NCI-H510A (cell line): ENCODE measurements around the gene ACBD3.

Source experiments
- DNase-seq: peaks from one replicate; lab custom pipeline; 2025; lab: John Stamatoyannopoulos, UW

ACBD3 gene

DNA sequence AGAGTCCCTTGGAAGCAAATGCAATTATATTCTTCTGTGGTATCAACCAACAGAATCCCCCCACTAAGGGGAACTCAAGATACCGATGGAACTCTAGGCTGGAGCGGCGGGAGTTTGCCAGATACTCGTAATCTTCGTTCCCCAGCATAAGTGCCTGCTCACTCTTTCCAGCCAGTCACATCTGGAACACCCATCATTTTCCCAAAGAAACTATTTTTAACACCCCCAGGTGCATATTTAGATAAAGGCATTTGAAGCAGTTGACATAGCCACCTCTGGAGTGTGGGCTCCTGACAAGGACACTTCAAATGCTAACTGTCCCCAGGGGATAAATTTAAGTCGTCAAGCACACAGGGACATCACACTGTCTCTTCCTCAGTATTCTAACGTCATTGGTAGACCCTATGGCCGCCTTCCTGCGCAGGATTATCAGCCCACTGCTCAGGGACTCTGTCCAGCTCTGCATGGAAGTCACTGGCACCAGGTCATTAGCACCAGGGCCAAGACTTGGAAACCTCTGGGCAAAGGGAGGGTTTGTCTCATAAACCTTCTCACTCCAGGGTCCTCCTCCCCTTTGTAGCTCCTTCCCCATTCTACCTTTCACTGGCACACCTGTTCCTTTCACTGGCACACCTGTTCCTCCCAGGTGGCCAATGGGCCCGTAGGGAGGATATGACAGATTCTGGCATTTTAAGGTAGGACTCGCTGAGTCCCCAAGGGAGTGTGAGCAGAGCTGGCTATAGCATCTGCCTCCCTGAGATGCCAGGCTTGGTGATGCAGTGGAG is 75.3 kb downstream of the ACBD3 start:
- DNase-seq, result no peak

DNA sequence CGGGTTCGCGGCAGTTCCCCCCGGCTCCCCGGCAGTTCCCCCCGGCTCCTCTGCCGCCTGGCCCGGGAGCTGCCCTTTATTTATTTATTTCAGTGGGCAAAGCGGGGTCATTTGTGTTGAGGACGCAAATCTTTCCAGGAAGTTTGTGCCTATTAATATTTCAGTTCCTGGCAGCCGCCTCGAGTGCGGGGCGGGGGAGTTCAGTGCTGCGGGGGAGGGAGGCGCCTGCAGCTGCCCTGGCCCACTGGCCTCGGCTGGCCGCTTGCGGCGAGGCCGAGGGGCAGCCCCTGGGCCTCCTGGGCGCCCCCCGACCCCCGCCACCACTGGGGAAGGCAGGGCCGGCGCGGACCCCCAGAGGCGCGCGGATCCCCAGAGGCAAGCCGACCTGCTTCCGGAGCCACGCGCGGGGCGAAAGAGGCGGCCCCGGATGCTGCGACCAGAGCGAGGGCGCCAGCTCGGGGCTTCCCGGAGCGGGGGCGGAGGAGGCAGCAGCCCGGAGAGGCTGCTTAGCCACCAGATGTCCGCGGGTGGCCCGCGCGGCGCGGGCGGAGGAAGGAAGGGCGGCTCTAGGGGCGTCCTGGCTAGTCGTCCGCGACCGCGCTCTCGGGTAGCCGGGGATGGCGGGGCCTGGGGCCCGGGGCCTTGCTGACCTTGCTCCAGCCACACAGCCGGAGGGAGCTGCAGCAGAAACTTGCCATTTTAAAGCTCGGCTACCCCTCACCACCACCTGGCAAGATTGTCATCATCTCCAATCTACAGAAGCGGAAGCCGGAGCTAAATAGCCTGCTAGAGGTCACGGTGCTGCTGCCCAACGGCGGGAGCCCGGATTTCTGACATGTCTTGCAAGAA is 76.1 kb downstream of the ACBD3 start:
- peak; percentile 68 for DNase-seq

DNA sequence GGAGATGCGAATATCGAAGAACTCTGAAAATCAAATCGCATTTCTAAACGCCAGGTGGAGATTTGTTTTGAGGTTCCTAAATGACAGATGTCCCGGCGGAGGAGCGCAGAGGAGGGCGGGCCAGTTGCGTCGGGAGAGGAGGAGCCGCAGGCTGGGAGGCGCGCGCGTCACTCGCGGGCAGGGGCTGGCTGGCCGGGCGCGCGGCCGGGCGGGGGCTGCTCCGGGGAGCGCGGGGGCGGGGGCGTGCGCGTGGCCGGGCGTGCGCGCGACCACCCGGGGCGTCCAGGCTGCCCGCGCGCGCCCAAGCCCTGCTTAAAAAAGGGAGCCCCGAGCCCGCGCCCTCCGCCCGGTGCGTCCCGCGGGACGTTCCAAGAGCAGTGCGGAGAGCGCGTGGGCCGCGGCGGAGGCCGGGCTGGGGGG is 76.7 kb downstream of the ACBD3 start:
- DNase-seq, result peak; percentile 74

DNA sequence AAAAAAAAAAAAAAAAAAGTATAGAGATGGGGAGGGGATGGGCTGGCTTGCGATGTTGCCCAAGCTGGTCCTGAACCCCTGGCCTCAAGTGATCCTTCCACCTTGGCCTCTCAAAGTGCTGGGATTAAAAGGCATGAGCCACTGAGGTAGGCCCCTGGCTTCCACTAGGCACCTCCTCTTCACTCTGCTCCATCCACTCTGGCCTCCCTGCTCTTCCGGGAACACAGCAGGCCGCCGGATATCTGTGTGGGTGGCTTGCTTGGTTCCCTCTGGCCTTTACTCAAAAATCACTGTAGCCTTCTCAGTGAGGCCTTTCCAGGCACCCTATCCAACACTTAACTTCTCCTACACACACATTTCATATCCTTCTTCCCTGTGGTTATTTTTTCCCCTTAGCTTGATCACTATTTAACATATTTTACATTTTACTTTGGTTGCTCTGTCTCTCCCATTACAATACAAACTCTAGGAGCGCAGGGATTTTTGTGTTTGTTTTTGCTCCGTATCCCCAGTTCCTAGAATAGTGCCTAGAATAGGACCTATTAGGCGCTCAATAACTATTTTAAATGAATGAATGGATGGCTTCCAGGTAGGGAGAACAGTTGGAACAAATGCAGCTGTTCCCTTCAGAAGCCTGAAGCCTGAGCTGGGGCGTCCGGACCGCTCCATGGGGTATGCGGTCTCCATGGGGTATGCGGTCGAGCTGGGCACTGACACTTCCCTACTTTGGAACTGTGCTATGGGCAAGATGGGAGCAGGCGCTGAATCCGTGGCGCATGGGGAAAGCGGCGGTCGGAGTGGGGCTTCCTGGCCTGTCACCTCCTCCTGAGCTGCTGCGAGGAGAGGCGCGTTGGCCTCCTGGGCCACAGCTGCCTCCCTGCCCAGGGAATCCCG is 77.4 kb downstream of the ACBD3 start:
- DNase-seq, result no peak

DNA sequence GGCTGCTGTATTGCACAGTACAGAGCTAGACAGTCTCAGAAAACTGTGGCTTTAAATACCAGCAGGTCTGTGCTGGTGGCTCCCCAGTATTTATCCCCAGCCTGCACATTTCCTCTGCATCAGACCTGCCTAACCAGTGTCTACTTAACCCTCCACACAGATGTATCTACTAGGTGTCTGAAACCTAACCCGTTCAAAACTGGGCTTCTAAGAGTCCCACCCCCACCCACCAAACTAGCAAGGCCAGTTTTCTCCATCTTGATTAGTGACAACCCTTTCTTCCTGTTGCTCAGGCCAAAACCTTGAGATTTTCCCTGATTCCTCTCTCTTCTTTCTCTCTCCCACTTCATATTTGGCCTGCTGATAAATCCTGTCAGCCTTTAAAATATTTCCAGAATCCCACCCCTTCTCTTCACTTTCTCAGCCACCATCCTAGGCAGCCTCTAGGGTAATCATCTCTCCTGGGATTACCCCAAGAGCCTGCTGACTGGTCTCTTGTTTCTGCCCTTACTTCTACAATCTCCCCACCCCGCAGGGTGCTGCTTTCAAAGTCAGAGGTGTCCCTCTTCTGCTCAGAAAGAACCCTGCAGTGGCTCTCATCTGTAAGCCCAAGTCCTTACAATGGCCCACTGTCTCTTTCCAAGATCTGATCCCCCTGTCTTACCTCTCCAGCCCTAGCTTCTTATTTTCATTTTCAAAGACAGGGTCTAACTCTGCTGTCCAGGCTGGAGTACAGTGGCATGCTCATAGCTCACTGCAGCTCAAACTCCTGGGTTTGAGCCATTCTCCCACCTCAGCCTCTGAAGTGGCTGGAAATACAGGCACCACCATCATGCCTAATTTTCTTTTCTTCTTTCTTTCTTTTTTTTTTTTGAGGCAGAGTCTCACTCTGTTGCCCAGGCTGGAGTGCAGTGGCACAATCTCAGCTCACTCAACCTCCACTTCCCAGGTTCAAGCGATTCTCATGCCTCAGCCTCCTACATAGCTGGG is 78.8 kb downstream of the ACBD3 start:
- DNase-seq, result no peak

DNA sequence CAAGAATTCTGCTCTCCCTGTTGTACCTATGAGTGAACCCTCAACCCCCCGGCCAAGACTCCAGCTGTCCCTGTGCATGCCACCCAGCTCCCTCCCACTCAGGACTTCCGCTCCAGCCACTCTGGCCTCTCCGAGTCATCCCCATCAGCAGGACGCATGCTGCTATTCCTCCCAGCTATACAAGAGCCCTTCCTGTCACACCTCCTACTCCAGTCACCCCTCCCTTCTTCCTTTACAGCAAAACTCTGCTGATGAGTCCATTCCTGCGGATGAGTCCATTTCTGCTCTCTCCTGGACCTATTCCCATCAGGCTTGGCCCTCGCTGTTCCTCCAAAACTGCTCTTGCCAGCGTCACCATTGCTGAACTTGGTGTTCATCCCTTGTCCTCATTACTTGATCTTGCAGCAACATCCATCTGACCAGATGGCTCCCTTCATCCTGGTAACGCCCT is 81.8 kb downstream of the ACBD3 start:
- no peak for DNase-seq

DNA sequence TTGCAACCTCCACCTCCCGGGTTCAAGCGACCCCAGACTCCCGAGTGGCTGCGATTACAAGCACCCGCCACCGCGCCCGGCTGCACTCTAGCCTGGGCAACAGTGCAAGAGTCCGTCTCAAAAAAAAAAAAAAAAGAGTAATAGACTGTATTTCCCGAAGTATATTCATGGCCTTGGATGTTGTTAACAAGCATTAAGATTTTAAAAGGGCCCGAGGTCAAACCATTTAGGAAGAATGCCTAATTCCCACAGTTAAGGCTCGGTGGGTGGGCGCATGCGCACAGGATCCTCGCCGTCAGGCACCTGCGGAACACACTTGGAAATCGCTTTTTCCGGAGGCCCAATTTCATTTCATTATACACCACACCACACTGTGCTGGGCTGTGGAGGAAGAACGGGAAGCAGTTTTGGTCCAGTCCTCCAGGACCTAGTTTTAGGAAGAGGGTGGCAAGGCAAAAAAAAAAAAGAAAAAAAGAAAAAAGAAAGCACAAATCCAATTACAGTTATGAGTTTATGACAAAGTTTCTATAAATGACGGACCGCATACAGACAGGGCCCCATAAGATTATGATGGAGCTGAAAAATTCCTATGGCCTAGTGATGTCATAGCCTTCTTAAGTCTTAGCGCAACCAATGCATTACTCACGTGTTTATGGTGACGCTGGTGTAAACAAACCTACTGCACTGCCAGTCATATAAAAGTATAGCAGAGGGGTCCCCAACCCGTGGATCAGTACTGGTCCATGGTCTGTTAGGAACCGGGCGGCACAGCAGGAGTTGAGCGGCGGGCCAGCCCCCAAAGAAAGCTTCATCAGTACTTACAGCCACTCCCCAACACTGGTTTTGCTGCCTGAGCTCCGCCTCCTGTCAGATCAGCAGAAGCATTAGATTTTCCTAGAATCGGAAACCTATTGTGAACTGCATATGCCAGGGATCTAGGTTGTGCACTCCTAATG is 85.8 kb downstream of the ACBD3 start:
- DNase-seq, result no peak

DNA sequence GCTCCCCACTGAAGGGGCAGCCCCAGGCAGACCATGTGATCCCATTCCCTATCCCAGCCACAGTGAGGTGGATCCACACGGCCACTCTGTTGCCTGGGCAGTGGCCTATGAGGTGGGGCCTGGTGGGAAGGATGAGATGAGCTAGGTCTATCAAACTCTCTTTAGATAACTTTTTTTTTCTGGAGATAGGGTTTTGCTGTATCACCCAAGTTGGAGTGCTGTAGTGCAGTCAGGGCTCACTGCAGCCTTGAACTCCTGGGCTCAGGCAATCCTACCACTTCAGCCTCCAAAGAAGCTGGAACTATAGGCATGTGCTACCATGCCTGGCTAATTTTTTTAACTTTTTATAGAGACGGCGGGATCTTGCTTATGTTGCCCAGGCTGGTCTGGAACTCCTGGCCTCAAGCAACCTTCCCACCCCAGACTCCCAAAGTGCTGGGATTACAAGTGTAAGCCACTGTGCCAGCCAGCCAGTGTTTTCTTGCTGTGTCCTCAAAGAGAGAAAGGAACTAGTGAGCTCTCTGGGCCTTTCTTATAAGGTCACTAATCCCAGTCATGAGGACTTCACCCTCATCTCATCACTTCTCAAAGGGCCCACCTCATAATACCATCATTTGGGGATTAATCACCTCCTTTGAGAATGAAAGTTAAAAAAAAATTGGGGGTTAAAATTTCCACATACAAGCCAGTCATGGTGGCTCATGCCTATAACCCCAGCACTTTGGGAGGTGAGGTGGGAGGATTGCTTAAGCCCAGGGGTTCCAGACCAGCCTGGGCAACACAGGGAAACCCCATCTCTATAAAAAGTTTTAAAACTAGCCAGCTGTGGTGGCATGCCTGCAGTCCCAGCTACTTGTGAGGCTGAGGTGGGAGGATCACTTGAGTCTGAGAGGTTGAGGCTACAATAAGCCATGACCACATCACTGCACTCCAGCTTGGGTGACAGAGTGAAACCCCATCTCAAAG is 87.4 kb downstream of the ACBD3 start:
- DNase-seq, result no peak

DNA sequence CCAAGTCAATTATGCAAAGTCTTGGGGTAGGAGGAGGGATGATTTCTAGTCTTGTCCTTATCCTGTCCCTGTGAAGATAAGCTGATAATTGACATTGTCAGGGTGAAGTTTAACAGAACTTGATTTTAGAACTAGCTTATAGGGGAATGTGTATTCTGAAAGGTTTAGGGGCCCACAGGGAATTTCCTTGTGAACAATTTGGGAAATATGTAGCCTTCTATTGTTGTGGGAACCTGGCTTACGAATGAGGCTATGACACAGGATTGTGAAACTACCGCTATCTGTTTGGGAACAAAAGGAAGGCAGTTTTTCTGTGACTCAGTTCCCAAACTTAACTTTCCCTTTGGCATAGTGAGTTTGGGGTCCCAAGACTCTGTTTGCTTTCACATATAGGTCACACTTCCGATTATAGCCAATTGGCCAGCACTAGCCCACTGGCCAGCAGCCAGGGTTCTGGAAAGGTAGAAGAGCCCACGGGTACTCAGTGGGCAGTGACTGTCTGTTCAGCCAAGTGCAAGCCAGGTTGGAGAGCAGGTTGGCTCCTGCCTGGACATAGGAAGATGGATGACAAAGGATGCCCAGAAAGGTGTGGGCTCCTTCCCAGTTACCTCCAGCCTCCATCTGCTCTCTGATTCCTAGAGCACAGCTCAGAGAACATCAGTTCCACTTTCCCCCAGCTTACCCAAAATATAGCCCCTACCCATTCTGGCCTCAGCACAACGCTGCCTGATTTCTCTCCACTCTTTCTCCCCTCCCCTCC is 88.5 kb downstream of the ACBD3 start:
- DNase-seq, result no peak

DNA sequence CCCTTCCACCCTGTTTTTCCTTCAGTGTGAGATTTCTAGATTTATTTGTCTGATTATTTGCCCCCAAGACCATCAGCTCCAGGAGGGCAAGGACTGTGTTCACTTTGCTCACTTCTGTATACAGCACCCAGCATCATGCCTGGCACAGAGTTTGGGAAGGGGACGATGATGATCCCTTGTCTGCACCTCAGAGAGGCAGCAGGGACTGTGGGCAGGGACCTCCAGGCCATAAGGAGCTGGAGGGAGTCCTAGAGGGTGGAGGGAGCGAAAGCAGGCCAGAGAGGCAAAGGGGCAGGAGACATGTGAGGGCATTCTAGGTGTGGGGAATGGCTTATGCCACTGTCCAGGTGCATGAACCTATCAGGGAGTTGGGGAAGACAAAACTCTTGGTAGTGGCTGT is 91.3 kb downstream of the ACBD3 start:
- DNase-seq, result no peak
